Stimulated activated CD4-positive, alpha-beta T cell treated with anti-CD3 and anti-CD28 coated beads, TNF-alpha, amount 100 ng/mL, for 1 hour (primary cell): ENCODE measurements around the gene EXOC1.
A peak's percentile ranks its signal among the peaks of the same experiment; 100 is the strongest.

Experiments used
- DNase-seq, 3 donors: peaks; one replicate each; pipeline ENCODE4 v3.0.0-alpha.2; 2020; ENCODE audit warnings: low read depth in 3 of 3, low spot score in 1 of 3

The EXOC1 gene

DNA sequence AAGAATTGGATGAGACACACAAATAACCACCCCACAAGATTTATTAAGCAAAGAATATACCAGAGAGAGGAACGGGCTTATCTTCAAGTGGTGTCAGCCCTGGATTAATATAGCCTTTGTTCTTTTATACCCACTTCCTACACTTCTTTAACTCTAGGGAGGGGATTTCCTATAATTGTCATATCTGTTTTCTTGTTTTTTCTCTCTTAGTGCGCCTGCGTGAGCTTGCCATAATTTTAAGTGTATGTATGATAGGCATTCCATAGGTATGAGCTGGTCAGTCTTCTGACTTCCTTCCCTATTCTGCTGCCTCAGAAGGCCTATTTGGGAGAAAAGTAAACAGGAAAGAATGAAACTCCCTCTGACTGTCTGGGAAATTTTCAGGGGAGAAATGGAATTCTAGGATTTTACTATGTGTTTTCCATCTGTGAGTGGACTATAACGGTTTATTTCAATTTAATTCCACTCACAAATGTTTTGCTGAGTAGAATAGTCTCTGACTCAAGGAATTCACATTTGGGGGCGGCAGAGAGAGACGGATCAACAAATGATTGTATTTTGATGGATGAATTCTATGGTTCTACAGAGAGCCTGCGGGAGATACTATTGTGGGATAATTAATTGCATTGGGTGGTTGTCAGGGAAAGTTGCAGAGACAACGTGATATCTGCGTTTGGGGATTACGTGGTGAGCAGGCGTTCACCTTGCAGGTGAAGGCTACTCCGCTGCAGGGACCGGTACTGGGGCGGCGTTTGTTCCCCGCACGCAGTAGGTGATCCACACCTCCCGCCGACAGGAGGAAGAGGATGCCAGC, 94.7 kb downstream of the EXOC1 start:
- DNase-seq: peak in 2 of 3 donors; percentile 10 to 15

DNA sequence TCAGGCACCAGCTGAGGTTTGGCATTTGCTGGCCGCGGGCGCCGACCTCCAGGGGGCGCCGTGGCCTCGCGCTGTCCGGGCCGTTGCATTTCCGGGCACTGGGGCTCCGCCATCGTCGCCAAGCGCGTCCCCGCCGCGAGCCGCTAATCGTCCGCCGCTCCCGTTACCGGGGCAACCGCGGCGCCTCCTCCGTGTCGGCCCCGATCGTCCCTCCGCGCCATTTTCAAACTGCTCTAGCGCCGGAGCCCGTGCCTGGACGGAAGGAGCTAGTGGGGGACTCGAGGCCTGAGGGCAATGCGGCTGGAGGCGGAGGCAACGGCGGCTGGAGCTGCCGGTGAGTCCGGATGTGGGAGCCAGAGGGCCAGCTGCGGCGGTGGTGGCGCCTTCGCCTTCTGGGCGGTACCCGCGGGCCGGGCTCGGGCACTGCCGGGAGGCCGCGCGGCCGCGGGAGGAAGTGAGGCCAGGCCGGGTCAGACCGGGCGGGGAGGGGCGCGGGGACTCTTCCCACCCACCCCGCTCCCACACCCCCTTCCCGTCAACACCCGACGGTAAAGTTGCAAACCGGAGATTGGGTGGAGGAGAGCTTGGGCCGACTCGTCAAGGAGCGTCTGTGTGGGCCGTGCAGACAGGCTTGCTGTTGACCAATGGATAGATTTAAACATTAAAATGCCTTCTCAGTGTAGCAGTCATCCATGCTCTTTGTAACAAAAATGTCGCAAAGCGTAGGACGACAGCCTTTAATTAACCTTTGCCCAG, 95.5 kb downstream of the EXOC1 start, which contains the start of gene CEP135:
Gene CEP135 (plus strand): TSS at position 220 of the 756 bp plus-strand sequence. CDS start 3,186 bp downstream, outside the sequence.
- DNase-seq: peak; percentile 78 to 85 (median 78)

DNA sequence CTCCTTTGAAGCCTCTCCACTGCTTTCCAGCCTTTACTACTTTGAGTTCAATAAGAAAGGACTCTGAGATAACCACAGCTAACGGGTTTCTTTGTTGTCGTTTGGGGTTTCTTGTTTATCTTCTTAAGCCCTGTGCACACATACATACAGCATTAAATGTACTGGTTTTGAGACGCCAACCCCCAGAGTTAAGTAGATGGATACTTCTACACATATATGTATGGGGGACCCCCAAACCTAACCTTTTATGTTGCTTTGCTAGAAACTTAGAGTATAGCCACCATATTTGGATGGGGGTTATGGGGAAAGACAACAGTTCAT, 96.0 kb downstream of the EXOC1 start:
- DNase-seq: no peak

DNA sequence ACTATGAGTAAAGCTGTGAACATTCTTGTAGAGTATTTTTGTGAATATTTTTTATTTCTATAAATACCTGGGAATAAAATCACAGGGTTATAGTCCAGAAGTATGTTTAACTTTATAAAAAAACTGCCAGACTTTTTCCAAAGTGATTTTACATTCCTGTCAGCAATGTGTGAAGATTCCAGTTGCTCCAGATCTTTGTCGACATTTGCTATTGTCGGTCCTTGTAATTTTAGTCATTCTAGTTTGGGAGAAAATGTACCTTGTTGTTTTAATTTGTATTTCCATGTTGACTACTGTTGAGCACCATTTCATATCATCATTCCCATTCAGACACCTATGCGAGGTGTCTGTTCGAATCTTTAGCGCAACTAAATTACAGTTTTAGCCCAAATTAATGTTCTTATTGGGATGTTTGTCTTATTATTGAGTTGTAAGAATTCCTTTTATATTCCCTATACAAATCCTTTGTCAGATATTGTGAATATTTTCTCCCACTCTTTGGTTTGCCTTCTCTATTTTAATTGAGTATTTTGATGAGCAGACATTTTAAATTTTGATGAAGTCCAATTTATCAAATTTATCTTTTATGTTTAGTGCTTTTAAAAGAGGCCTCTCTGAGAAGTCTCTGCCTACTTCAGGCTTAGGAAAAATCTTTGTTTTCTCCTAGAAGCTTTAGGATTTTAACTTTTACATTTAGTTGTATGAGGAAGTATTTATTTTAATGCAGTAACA, 97.9 kb downstream of the EXOC1 start:
- no peak for DNase-seq
